HG02981 (cell line): ENCODE data around the gene NRIP1.
A peak's percentile ranks its signal among the peaks of the same experiment; 100 is the strongest.

ENCODE experiments used
- ATAC-seq: cut with Tn5 transposase; IDR thresholded peaks from one replicate; pipeline ENCODE4 v1.9.1; 2021; ENCODE audit warnings: mild to moderate bottlenecking, moderate library complexity; ENCODE audit not compliant: unreplicated experiment

Gene NRIP1

DNA sequence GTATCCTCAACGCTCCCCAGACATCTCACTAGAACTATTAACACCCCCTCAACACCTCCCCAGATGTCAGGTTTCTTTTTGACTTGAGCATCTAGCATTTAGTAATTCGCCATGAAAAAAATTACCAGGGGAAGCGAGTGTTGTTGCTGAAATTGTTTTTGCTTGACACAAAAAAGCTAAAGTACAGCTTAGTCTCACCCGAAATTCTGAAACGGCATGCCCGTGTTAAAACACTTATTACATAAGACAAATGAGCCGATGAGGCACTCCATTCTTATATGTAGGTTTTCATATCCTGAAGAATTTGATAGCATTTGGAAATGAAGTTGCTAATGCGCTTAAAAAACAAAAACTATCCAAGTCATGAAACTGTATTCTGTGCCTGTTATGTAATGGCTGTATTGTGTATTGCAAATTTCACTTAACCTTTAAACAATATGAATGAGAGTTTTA lies 1.3 kb upstream of the NRIP1 start:
- ATAC-seq = no peak

DNA sequence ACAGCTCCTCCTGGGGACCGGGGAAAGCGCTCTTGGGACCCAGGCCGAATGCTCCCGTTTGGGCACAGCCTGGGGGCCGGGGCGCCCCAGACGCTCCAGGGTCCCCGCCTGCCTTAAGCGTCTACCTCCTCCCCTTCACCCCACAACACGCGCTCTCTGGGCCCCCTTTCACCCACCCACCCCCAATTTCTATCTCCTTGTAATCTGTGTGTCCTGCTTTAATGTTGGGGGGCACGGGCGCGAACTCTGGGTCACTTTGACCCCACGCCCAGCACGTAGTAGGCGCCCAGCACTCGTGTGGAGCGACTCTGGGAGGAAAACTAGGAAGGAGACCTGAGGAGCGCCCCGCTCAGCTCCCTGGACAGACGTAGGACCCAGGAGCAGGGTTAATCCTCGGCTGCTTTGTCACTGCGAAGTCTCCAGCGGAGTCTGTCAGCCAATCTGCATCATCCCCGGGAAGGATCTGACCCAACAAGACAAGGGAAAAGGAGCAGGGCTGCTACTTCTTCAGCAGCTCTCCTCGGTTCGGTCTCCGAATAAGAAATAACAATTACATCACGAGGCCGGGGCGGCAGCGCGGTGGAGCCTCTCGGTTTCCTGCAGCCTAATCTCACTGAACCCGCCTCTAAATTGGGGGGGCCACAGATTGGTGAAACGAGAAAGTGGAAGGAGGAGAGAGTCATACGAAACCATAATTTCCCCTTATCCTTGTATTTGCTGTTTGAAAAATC lies 757 bp upstream of the NRIP1 start:
- no peak for ATAC-seq

DNA sequence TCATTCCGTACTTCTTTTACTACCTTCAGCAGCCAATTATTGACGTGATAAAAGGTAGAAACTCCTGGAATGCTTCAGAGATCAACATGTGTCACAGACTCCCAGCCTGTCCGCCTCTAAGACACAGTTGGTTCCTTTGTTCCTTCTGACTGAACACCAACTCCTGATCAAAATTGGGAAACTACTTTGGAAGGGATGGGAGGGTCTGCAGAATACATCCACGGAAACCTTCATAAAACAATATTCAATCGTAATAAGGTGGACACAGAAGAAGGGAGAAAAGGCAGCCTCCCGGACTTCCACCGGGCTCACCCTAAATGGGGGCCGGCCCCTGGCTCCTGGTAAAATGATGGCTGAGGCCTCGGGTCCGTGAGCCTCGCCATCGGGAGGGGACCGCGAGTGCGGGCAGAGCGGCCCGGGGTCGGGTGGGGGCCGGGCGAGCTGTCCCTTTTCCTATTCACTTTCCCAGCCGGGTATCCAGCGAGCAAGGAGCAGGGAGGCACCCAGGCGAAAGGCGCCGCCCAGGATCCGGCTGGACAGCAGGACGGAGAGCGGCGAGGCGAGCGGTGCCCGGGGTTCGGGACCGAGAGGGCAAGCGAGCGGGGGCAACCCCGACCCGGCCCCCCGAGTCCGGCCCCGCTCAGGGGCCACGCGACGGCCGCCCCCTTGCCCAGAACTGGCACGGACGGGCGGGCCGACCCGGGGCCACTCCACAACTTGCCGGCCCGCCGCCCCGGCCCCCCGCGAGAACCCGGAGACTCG lies 805 bp downstream of the NRIP1 start:
- ATAC-seq = peak; percentile 3

DNA sequence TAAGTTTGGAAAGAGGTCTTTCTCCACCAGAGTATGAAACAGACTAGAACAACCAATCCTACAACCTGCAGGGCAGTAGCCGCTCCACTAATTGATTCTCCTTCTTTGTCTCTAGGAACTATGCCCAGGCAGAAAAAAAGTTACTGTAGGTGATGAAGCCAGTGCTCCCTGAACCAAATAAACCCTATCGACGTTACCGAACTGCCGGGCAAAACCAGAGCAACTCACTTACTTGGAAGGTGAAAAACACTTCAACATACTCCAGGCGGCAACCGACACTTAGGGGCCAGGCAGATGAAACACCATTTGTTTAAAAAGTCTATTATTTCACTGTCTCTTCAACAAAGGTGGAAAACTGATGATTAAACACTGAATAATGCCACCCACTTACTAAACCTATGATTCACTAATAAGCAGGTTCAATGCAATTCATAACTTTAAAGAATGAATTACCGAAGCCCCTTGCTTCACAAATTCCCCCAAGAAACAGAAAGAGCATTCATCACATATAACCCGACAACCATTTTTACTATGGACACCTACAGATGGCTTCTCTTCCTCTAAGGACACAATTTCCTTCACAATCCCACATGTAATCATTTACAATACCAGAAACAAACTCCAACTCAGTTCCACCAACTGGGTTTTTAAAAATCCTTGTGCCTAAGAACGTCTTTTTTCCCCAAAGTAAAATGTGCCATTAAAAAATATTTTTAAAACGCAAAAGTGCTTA lies 1.6 kb downstream of the NRIP1 start:
- ATAC-seq = no peak

DNA sequence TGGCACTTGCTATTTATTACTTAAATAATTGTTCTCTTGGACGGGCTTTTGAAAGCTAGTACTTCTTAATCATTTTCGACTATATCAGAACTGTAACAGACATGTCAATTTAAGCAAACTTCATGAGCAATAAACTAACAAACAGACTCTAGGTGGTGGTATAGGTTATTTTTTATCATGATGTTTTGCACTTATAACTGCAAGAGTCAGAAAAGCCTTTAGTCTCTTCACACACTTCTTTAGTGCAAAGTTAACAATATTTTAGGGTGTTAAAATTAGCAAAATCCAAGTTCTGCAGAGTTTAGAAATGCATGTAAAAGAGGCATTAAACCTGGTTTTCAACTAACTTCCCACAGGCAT lies 2.2 kb downstream of the NRIP1 start:
- no peak for ATAC-seq

DNA sequence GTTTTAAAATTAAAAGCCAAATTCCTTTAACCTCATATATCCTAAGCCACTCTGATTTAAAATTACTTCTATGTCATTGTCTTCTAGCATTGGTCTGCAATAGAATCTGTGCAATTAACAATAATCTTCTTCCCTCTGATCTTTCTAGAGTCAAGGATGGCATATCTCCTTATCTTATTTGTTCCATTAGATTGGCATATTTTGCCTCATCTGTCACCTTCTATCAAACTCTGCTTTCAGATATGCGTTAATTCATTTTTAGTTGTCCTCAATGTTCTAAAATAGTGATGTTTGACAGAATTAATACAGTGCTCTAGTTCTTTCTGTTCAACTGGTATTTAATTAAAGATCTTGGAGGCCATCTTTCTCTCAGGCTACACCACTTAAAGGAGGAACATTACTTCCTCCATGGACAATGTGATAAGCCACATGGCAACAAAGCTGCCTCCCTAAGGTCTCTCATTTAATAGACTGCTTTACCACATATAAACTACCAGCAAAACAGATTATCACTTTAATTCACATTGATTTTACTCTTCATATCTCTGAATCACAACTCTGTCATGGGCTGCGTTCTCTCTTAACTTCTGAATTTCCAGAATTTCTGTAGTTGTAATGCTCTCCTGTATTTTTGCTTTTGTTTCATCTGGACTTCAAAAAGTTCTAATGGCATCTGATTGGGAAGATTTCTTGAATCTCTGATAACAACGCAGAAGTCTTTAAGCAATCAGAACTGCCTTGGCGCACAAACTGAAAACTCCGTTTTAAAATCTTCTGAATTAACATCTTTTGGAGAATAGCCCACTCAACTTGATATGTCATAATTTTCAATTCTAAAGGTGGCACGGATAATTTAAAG lies 2.8 kb downstream of the NRIP1 start:
- no peak for ATAC-seq

DNA sequence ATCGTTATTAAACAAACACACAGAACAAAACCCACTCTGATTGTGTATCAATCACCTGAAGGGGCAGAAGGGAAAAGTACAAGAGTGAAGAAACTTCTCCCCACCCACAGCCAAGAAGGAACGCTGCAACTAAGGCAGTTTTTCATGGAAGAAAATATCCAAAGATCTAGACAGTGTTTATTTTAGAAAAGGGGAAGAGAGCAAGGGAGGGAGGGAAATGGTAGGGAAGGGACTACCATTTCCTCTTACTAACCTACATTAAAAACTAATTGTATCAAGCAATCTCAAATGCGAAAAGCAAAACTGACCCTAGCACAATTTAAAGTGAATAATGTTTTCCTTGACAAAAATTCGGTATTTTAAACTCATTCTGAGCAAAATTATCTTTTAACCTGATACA lies 3.5 kb downstream of the NRIP1 start:
- no peak for ATAC-seq

DNA sequence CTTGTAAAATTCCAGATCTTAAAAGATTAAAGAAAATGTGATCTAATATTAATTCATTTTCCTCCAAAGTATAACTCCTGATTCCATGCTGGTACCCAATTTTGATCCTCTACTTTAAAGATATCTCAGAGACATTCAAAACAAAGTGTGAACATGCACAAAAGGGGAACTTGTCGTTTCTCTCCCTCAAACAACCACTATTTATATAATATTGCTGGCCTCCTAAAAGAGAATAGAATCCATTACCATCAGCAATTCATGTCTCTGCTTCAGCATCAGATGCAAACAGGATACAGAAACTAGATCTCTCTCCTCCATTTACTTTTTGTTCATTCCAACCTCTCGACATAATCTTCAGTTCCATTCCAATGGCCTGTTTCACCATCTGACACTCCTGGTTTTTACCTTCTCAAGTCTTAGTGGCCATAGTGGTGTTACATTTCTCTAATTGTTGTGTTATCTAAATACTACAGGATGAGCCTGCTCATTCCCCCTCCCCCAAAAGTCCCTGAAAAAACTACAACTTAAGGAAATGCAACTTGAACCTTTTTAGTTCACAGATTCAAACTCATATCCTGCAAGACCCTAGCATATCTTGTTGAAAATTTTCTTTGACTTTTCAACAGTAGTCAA lies 4.1 kb downstream of the NRIP1 start:
- no peak for ATAC-seq

DNA sequence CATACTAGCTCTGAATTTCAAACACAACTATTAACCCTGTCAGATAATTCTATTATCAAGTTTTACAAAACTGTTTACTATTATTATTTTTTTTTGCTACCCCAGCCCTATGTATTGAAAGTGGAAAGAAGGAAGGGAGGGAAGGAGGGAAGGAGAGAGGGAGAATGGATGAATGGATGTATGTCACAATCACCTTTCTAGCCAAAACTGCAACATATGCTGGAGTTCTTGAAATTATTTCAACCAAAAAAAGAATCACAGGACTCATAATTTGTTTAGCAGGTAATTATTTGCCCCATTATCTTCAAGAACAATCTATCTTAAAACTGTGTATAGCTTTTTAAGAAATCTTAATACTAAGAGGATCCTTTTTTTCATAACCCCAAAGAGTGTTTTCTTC lies 5.4 kb downstream of the NRIP1 start:
- ATAC-seq = no peak

DNA sequence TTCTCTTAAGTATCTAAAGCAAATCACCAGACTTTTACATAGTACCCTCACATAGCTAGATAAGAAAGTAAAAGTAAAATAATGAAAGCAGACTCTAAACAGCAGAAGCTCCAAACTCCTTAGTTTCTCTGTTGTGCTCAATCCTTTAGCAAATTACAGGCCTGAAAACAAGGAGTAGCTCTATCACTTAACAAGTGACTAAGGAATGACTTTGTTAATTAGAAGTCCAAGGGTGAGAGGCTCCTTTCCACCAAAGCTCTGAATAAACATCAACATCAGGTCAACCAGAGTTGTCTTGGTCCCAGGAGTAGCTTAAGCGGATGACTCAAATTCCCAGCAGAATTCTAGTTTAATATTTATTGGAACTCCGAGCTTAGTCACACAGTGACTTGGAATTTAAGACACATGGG lies 5.9 kb downstream of the NRIP1 start:
- ATAC-seq = peak; percentile 29

DNA sequence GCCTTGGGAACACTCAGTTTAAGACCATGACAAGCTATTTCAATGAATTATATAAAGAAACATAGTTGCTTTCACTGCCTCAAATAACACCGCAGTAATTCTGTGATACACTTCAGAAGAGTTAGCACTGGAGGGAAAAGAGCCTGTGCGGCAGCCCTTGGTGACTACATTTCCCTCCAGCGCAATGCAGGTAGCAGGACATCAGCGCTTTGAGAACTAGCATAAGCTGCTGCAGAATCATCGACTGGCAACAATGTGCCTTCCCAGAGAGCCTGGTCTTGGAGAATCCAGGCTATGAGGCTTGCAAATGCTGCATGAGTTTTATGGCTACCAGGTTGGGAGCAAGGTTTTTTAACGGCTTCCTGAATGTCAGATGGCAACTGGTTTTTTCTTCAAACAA lies 7.5 kb downstream of the NRIP1 start:
- no peak for ATAC-seq

DNA sequence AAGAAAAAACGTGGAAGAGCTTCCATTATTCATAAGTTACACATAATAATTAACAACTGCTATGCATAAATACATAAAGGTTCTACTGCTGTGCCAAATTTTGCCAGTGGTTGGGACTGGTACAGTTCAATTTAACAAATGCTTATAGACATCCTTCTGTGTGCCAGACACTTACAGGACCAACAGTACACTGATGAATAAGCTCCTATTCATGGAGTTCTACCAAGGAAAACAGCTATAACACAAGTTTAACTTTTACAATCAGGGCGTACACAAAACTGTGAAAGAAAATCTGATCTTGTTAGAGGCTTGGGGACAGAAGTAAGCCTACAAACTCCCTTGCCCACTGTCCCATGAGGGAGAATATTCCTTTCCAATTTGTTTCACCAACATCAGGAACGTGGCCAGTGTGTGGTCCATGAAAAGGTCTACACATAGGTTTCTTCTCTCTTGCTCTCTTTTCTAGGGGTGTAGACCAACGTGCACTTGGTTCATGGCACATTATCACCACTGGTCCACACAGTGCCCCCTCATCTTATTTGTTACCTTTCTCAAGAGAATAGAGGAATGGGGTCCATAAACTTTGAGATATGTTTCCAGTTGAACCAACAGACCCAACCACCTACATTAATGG lies 10.1 kb downstream of the NRIP1 start:
- no peak for ATAC-seq

DNA sequence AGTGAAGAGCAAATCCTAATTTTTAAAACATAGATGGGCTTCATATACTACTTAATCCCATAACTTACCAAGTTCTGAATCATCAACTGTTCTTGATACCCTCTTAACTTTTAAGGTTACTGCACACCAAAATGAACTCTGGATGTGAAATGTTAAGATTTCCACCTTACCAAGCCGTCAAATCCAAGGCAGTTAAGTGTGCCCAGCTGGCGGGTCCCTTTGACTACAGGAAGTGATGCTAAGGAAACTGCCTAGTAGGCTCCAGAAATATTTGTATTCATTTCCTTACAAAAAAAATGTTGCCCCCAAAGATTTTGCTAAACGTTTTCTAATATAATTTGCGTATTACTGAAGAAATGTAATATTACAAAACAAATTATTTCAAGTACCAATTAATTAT lies 10.7 kb downstream of the NRIP1 start:
- no peak for ATAC-seq

DNA sequence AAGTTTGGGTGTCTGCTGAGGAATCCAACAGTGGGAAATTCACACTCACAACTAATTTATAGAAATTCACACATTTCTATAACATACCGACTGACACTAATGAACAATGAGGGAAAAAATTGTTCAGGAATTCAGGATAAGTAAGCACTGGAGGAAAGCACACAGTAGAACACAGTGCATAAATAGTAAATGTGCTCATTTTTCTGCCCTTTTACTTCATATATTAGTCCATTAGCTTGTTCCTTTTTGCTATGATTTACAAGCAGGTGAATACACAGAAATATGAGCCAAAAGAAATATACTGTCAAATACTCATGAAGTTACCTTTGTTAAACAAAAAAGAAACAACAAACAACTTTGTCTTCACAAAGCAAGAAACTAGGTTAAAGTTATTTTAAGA lies 11.3 kb downstream of the NRIP1 start:
- no peak for ATAC-seq

DNA sequence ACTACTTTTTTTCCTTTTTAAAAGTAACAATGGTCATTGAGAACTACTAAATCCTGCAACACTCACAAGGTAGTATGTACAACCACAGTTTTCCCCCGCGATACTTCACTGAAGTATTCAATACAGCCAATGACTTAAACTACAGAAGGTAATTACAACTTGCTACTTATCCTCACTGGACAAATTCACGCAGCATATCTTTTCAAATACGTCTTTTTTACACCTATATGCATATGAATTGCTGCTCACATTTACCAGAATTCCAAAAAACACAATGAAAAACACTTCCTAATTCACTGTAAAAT lies 12.4 kb downstream of the NRIP1 start:
- peak; percentile 20 for ATAC-seq

DNA sequence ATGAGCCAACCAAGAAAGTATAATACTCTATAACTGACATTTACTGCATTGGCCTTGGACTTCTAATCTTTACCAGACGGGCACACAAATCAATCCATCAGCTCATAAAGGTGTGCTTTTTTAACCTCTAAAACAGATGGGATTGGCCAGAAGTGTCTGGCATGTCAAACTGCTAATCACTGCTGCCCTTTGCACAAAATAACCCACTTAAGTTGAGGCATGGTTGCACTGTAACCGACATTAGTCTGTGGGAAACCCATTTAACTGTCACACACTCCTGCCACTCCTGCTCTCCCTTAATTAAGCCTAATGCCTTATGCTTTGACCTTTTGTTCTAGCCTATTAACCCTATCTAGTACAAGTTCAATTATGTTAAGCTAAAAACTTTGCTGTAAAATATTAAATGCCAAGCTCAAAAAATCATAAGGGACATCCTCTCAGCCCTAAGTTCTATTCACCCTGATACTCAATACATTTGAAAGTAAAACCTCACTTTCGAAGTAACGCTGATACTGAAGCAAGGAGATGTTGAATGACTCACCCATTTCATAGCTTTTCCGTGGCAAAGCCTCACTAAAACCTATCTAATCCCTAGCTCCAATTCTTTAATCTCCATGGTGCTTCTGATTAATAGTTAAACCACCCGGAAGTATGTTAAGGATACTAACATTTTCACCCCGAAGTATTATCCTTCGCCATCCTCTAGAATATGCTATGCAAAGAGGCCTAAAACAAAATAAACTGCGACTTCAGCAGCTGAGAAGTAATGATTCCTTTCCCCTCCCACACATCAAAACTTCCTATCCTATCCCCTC lies 12.9 kb downstream of the NRIP1 start:
- peak; percentile 70 for ATAC-seq

DNA sequence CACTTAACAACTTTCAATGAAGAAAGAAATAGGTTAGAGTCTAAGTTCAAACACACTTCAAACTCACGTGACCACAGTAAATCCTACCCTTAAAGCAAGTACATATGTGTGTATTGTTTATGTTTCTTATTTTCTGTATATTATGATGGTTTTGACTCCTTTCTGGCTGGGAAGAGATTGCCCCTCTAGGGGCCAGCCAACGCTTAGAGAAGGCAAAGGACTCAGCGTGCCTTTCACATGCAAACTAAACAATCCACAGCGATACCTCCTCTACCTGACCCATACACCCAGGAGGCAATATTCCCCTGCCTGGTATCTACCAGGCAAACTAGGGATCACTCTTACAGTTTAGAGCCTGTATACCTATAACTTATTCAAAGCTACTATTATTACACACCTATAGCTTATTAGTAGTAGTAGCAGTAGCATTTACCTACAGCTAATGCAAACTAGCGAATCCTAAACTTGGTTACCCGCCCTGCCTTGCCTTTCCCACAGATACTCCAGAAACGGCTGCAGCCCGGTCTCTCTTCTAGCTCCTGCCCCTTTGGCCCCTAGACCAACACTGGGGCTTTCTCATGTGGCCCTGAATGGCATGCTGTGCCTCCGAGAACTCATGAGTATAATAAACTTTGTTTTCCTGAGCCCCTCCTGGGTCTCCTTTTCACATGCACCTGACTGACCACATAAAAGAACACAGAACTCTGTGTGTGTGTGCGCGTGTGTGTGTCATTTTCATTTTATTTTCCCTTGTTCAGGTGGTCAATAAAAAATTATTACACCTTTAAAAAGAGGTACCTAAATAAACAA lies 14.0 kb downstream of the NRIP1 start:
- ATAC-seq = no peak

DNA sequence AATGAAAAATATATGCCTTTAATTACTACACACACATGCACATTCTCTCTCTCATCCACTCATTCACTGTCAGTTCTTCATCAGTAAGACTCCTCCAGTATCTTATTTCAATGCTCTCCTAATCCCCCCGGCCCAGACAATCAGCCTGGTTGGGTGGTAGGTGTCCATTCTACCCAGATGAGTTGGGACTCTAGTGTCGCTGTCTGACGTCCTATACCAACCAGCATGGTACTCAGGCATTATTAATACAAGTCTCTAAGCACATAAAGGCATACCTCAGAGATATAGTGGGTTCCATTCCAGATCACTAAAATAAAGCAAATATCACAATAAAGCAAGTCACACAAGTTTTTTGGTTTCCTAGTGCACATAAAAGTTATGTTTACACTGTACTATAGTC lies 19.8 kb downstream of the NRIP1 start:
- ATAC-seq = no peak

DNA sequence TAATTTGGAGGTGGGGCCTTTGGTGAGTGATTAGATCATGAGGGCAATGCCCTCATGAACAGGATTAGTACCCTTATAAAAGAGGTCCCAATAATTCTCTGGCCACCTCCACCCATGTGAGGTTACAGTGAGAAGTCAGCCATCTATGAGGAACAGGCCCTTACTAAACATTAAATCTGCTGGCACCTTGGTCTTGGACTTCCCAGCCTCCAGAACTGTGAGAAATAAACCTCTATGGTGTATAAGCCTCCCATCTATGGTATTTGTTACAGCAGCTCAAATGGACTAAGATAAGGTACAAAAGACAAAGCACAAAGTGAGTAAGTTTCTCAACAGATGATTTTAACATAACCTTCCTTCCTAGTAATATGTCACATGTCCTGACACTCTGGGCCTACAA lies 22.3 kb downstream of the NRIP1 start:
- no peak for ATAC-seq
